Activated naive CD8-positive, alpha-beta T cell treated with anti-CD3 and anti-CD28 coated beads for 36 hours (primary cell): ENCODE results near the gene PCP2. TPM values are rescaled to one million over a fixed set of nuclear protein-coding genes. Genes with fewer than 3 reads are reported as not detected.

Source experiments
- DNase-seq: peaks from one replicate; pipeline ENCODE4 v3.0.0; 2021
- H3K27ac Mint-ChIP-seq: one replicate; pipeline ENCODE4 v1.8.0; 2022; ENCODE audit warnings: mild to moderate bottlenecking, moderate library complexity, mixed read lengths
- H3K27me3 Mint-ChIP-seq: one replicate; pipeline ENCODE4 v1.8.0; 2022; ENCODE audit warnings: mild to moderate bottlenecking, mixed read lengths
- H3K36me3 Mint-ChIP-seq: one replicate; pipeline ENCODE4 v1.8.0; 2021; ENCODE audit warnings: mild to moderate bottlenecking, mixed read lengths
- H3K4me1 Mint-ChIP-seq: one replicate; pipeline ENCODE4 v1.8.0; 2021; ENCODE audit warnings: mixed read lengths
- H3K4me3 Mint-ChIP-seq: one replicate; pipeline ENCODE4 v1.8.0; 2022; ENCODE audit warnings: mild to moderate bottlenecking, moderate library complexity, mixed read lengths
- H3K9me3 Mint-ChIP-seq: one replicate; pipeline ENCODE4 v1.8.0; 2022; ENCODE audit warnings: mixed read lengths
- total RNA-seq, 2 experiments: library from RNA; stranded (reverse); gene quantifications; one replicate each; pipeline ENCODE4 v1.2.3, GENCODE V29; 2021

Gene PCP2
- total RNA-seq, 2 experiments from 2014 or later = 0.99 to 1.4 TPM

DNA sequence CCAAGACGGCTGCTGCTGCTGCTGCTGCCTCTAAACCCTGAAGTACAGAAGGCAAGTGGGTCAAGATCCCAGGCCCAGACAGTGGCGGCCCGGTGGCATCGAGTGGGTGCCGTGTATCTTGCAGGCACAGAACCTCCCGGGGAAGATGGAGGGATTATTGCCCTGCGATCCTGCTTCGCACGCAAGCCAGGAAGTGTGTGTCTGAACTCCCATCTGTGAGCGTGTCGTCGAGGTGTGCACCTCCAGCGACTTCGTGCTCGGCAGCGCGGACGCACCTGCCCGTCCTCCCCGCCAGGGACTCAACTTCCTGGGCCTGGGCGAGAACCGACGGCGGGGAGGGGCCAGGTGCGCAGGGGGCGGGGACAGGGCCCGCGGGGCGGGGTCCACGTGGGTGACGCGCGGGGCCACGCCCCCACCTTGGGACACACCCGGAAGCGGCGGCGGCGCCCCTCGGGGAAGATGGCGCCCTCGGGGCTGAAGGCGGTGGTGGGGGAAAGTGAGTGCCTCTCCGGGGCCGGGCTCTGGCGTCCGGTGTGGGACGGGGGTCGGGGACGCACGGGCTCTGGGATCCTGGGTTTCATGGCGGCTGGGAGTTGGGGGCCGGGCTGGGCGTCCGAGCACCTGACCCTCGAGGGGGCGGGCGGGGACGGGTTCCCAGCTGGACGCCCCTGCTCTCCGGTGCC lies 3.3 kb upstream of the PCP2 start, which contains the start of gene STXBP2:
TSS of gene STXBP2 (plus strand) at position 420 of the 683 bp plus-strand sequence. CDS start at position 460, 40 bp downstream.
- Mint-ChIP-seq H3K27ac (peak within 1 kb of the TSS; percentile 82), H3K27me3 (no peaks in the 10 kb centered on the region), H3K4me3 (peak within 1 kb of the TSS; percentile 85), H3K36me3 (peaks cover 6% of the 10 kb centered on the region), H3K4me1 (peaks cover 9% of the 10 kb centered on the region), H3K9me3 (no peaks in the 10 kb centered on the region)
- DNase-seq = peak; percentile 91

DNA sequence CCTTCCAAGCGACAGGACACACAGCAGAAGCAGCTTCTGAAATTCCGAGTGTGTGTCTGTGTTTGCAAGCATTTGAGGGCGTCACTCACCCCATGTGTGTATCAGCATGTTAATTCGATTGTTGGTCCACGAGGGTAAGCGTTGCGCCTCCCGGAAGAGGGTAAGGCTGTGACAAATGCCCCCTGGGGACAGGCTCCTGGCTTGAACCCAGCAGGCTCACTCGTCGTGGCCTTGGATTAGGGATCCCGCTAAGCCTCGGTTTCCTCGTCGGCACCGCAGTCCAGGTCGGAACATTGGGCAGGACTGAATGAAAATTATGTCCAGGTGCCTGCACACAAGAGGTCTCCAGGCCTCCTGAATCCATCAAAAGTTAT lies 2.8 kb upstream of the PCP2 start:
- H3K4me3 Mint-ChIP-seq = peak overlapping the region; percentile 85
- peak overlapping the region; percentile 82 for H3K27ac Mint-ChIP-seq
- H3K4me1 Mint-ChIP-seq = peaks cover 13% of the 10 kb centered on the region
- H3K9me3 Mint-ChIP-seq = no peaks in the 10 kb centered on the region
- DNase-seq = no peak
- peaks cover 6% of the 10 kb centered on the region for H3K36me3 Mint-ChIP-seq
- H3K27me3 Mint-ChIP-seq = no peaks in the 10 kb centered on the region

- no peaks in the 10 kb centered on the region for H3K9me3 Mint-ChIP-seq
- peaks cover 6% of the 10 kb centered on the region for H3K36me3 Mint-ChIP-seq
Measured at GRCh38 chr19:7635670-7636069, 2.2 kb upstream of the PCP2 start.

GRCh38 chr19:7632340-7633203 lies 947 bp downstream of the PCP2 start:
- Mint-ChIP-seq H3K9me3 (no peaks in the 10 kb centered on the region), H3K27ac (no peak overlapping the region), H3K4me3 (no peak overlapping the region), H3K4me1 (peaks cover 26% of the 10 kb centered on the region), H3K27me3 (no peaks in the 10 kb centered on the region), H3K36me3 (peaks cover 4% of the 10 kb centered on the region)
- DNase-seq = no peak

More at GRCh38 chr19:7635670-7636069, 2.2 kb upstream of the PCP2 start:
- Mint-ChIP-seq H3K27ac (no peak overlapping the region), H3K27me3 (no peaks in the 10 kb centered on the region), H3K4me1 (peaks cover 17% of the 10 kb centered on the region), H3K4me3 (peak overlapping the region; percentile 48)
- no peak for DNase-seq

GRCh38 chr19:7631577-7631976 lies 1.9 kb downstream of the PCP2 start:
- no peak for DNase-seq
- H3K4me3 Mint-ChIP-seq = no peak overlapping the region
- no peaks in the 10 kb centered on the region for H3K27me3 Mint-ChIP-seq
- no peaks in the 10 kb centered on the region for H3K9me3 Mint-ChIP-seq
- H3K27ac Mint-ChIP-seq = no peak overlapping the region
- H3K36me3 Mint-ChIP-seq = peaks cover 6% of the 10 kb centered on the region
- H3K4me1 Mint-ChIP-seq = peaks cover 24% of the 10 kb centered on the region

DNA sequence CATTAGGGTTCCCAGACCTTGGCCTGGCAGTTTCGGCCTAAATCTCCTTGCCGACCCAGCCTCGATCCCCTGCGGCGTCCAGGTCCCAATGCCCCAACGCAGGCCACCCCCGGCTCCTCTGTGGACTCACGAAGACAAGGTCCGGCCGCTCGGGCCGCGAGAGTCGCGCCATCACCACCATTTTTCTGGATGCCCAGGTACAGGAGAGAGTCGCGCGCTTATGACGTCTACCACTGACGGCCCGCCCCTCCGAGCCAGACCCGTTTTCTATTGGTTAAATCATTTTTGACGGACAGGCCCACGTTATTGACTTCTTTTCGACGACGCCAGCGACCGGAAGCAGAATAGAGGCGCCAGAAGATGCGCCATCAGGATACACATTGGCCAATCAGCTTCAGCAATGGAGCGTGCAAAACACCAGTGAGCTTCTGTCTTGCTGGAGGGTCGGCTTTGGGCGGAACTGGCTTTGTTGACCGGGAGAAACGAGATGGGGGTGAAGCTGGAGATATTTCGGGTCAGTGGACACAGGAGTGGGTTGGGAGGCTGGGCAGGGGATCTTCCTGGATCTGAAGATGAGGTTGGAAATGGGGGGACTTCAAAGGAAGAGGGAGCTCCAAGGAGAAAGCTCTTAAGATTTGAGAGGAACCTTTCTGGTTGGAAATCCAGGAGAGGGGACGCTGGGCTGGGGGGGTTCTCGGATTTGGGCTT lies 4.0 kb downstream of the PCP2 start, which contains the start of the genes PET100 and XAB2:
TSS of gene PET100 (plus strand) at position 447 of the 708 bp plus-strand sequence. CDS start at position 488, 41 bp downstream.
TSS of gene XAB2 (minus strand) at position 199 of the 708 bp plus-strand sequence. CDS start at position 181, 18 bp downstream.
- Mint-ChIP-seq H3K27ac (peak within 1 kb of the TSS; percentile 94), H3K36me3 (peaks cover 6% of the 10 kb centered on the region), H3K4me1 (peaks cover 24% of the 10 kb centered on the region), H3K4me3 (peak within 1 kb of the TSS; percentile 94), H3K9me3 (no peaks in the 10 kb centered on the region), H3K27me3 (no peaks in the 10 kb centered on the region)
- peak; percentile 92 for DNase-seq

- H3K27ac Mint-ChIP-seq = peak overlapping the region; percentile 94
Measured at GRCh38 chr19:7628589-7629311, 4.8 kb downstream of the PCP2 start.

GRCh38 chr19:7627166-7627565 lies 6.4 kb downstream of the PCP2 start:
- peaks cover 9% of the 10 kb centered on the region for H3K36me3 Mint-ChIP-seq

More at GRCh38 chr19:7628589-7629311, 4.8 kb downstream of the PCP2 start:
- peaks cover 24% of the 10 kb centered on the region for H3K4me1 Mint-ChIP-seq
- peaks cover 6% of the 10 kb centered on the region for H3K36me3 Mint-ChIP-seq
- H3K9me3 Mint-ChIP-seq = no peaks in the 10 kb centered on the region
- no peak for DNase-seq
- H3K27me3 Mint-ChIP-seq = no peaks in the 10 kb centered on the region
- H3K4me3 Mint-ChIP-seq = peak overlapping the region; percentile 94

GRCh38 chr19:7625763-7626372 lies 7.7 kb downstream of the PCP2 start:
- Mint-ChIP-seq H3K27me3 (no peaks in the 10 kb centered on the region), H3K36me3 (peaks cover 9% of the 10 kb centered on the region), H3K4me3 (no peak overlapping the region), H3K9me3 (no peaks in the 10 kb centered on the region), H3K27ac (no peak overlapping the region), H3K4me1 (peaks cover 17% of the 10 kb centered on the region)
- no peak for DNase-seq

More at GRCh38 chr19:7627166-7627565, 6.4 kb downstream of the PCP2 start:
- H3K4me3 Mint-ChIP-seq = no peak overlapping the region
- no peak overlapping the region for H3K27ac Mint-ChIP-seq
- DNase-seq = no peak
- H3K4me1 Mint-ChIP-seq = peaks cover 24% of the 10 kb centered on the region
- no peaks in the 10 kb centered on the region for H3K9me3 Mint-ChIP-seq
- no peaks in the 10 kb centered on the region for H3K27me3 Mint-ChIP-seq

DNA sequence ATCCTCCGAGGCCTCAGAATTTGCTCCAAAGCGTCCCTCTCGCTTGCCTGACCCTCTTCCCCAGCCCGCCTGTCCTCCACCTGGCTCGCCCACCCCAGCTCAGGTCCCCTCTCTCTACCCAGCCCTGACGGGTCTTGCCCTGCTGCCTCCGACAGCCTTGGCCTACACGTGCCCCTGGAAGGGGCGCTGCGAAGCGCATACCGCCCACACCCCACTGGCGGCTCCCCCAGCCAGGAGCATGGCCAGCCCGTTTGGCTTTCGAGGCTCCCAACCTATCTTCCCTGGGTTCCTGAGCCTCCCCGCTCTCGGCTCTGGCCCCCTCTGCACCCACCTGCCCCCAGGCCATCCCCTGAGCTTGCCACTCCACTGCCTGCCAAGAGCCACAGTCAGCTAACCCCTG lies 8.7 kb downstream of the PCP2 start:
- DNase-seq = no peak
- Mint-ChIP-seq H3K4me3 (no peak overlapping the region), H3K27me3 (no peaks in the 10 kb centered on the region), H3K36me3 (peaks cover 9% of the 10 kb centered on the region), H3K27ac (no peak overlapping the region), H3K9me3 (no peaks in the 10 kb centered on the region), H3K4me1 (peaks cover 10% of the 10 kb centered on the region)

DNA sequence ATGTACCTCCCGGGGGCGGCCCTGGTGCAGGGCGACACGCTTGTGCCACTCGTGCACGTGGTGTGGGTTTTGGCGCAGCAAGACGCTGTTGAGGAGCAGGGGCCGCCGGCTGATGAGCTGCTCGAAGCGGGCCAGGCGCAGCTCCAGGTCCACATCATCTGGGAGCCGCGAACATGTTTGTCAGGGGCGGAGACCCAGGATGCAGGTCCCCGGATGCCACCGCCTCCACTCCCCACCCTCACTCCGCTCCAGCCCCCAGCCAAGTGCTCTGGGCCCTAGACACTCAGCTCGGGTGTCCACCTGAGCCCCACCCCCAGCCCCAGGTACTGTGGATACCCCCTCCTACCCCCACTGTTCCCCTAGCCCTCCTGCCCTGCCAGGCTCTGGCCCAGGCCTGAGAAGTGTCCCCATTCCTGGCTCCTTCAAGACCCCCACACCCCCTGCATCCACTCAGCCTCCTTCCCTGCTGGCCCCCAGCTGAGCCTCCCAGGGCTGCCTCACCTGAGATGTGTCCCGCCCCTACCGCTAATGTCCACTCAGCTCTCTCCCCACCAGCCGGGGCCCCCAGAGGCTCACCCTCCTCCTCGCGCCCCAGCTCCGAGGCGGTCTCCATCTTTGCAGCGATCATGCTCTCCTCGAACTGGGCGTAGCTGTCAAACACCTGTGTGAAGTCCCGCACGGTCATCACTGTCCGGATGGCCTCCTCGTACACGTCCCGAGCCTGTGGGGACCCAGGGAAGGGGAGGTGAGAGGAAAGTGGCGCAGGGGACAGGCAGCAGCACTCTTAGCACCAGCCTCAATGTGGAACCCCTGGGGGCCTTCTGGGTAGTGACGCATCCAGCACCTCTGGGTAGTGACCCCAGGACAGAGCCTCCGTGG lies 9.6 kb downstream of the PCP2 start:
- Mint-ChIP-seq H3K9me3 (no peaks in the 10 kb centered on the region), H3K36me3 (peaks cover 5% of the 10 kb centered on the region), H3K4me1 (peaks cover 9% of the 10 kb centered on the region), H3K27me3 (no peaks in the 10 kb centered on the region), H3K27ac (no peak overlapping the region), H3K4me3 (no peak overlapping the region)
- DNase-seq = no peak

DNA sequence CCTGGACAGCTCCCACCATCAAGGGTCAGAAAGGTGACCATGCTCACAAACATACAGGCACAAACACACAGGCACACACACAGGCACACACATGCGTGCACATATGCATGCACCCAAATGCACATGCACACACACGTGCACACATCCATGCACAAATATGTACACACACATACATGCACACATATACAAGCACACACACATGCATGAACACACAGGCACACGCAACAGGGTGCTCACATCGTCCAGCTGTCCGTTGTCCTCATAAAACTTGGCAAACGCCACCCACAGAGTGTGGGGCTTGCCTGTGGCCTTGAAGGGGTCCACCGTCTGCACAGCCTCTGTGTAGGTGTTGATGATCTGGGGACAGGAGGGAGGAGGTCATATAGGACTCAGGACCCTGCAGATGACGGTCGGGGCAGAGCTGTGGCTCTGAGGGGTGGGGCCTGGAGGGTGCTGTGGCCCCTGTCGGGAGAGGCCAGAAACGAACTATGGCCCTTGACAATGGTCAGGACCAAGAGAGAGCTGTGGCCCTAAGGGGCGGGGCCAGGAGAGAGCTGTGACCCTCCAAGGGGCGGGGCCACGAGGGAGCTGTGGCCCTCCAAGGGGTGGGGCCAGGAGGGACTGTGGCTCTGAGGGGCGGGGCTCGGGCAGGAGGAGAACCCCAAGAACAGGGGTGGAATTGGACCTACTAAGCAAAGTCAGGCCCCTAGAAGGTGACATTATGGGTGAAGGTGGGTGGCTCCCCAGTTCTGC lies 10.4 kb downstream of the PCP2 start:
- DNase-seq = peak; percentile 33
- peaks cover 12% of the 10 kb centered on the region for H3K36me3 Mint-ChIP-seq
- no peaks in the 10 kb centered on the region for H3K9me3 Mint-ChIP-seq
- no peak overlapping the region for H3K4me3 Mint-ChIP-seq
- H3K27me3 Mint-ChIP-seq = no peaks in the 10 kb centered on the region
- H3K27ac Mint-ChIP-seq = no peak overlapping the region
- peaks cover 3% of the 10 kb centered on the region for H3K4me1 Mint-ChIP-seq
